BLaER1 treated with 17β-estradiol and CSF1 and Interleukin-3, amounts not matched to agents 10 nM and 100 nM (cell line): ENCODE data around the gene NPM3.

ENCODE experiments used
- H3K27ac ChIP-seq, 11 experiments: shearing (Covaris generic); formaldehyde crosslinking; 2 replicates each; pipeline ENCODE4 v1.8.1; 2022
- H3K27me3 ChIP-seq, 11 experiments: shearing (Covaris generic); formaldehyde crosslinking; 2 replicates each; pipeline ENCODE4 v1.8.1; 2022
- H3K36me3 ChIP-seq, 11 experiments: shearing (Covaris generic); formaldehyde crosslinking; 2 replicates each; pipeline ENCODE4 v1.8.1; 2022
- H3K4me1 ChIP-seq, 10 experiments: shearing (Covaris generic); formaldehyde crosslinking; 2 replicates each; pipeline ENCODE4 v1.8.1; 2022
- H3K4me2 ChIP-seq, 11 experiments: shearing (Covaris generic); formaldehyde crosslinking; 2 replicates each; pipeline ENCODE4 v1.8.1; 2022
- H3K4me3 ChIP-seq, 10 experiments: shearing (Covaris generic); formaldehyde crosslinking; 2 replicates each; pipeline ENCODE4 v1.8.1; 2022
- H3K9ac ChIP-seq, 11 experiments: shearing (Covaris generic); formaldehyde crosslinking; 2 replicates each; pipeline ENCODE4 v1.8.1; 2022
- H3K9me3 ChIP-seq, 11 experiments: shearing (Covaris generic); formaldehyde crosslinking; replicated peaks in 1 of 11; 2 replicates each; pipeline ENCODE4 v1.8.1; 2022
- H4K20me1 ChIP-seq, 11 experiments: shearing (Covaris generic); formaldehyde crosslinking; 2 replicates each; pipeline ENCODE4 v1.8.1; 2022
- Cebpa-rat ChIP-seq, 11 experiments: shearing (Covaris generic); IDR thresholded peaks; 2 replicates each; pipeline ENCODE4 v1.8.1; 2022

Gene NPM3

DNA sequence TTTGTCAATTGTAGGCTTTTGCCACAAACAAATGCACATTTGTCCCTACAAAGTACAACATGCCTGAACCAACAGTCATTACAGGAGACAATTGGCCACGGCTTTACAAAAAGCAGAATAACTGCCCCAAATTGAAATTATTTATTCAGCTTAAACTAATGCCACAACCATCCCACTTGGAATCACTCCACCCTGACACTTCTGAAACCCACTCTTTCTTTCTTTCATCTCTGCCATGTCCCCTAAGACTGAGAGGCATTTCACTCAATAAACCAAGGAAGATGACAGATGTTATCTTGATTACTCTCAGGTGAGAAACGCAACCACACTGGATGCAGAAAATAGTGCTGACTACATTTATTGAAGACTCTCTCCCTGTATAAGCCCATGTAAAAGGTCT is 2.6 kb upstream of the NPM3 start:
- Histone ChIP-seq H3K36me3 (peaks cover 58 to 71% (median 68%) of the 10 kb centered on the region in 11 experiments), H3K9me3 (no peaks in the 10 kb centered on the region), H3K4me1 (peaks cover 23 to 29% (median 27%) of the 10 kb centered on the region in 10 experiments), H4K20me1 (peaks cover 3 to 59% (median 11%) of the 10 kb centered on the region in 11 experiments; a peak in 21 of 22 replicates), H3K4me3 (no peak overlapping the region), H3K4me2 (no peak overlapping the region), H3K27me3 (peaks cover 0 to 1% (median 0%) of the 10 kb centered on the region in 11 experiments; a peak in 2 of 22 replicates), H3K27ac (no peak overlapping the region), H3K9ac (no peak overlapping the region)
- no peak for TF ChIP-seq Cebpa-rat (IDR thresholded peaks at IDR 0.05)

DNA sequence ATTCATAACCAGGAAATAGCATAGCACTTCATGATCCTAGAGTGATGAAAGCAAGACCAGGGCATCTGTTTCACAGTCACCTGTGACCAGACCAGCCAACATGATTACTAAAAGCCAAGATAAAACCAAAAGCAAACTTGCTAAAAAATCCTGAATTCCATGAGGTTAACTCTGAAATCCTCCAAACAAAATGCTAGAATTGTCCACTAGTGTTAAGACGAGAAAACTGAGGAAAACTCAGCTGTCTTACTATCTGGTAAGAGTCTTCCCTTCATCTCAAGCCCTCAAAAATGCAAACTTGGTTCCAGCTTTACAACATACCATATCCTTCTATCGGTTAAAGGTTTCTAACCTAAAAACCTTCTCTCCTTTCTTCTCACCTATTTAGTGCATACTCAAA is 1.3 kb upstream of the NPM3 start:
- Histone ChIP-seq H3K9ac (no peak overlapping the region), H3K36me3 (peaks cover 46 to 63% (median 55%) of the 10 kb centered on the region in 11 experiments), H3K4me2 (no peak overlapping the region), H4K20me1 (peaks cover 15 to 56% (median 22%) of the 10 kb centered on the region in 11 experiments; a peak in 21 of 22 replicates), H3K27me3 (peaks cover 8 to 14% (median 11%) of the 10 kb centered on the region in 11 experiments), H3K4me3 (no peak overlapping the region), H3K9me3 (no peaks in the 10 kb centered on the region), H3K27ac (no peak overlapping the region), H3K4me1 (peaks cover 35 to 42% (median 39%) of the 10 kb centered on the region in 10 experiments)
- TF ChIP-seq Cebpa-rat (IDR thresholded peaks at IDR 0.05): no peak

DNA sequence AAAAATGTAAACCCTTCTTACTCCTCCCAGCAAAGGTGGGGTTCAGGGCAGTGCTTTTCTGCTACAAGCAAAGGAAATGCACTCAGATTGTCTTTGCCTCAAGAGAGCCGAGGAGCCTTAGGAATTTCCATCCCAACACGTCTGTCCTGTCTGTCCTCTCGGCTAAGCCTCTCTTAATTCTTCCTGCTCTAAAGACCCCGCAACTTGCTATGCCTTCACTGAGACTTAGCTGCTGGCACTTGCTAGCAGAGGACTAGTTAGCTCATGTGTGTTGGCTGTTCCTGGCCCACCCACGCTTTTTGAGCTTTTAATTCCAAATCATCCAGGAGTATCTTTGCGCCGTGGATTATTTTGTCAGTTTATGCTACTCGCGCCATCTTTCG is 481 bp upstream of the NPM3 start:
- Histone ChIP-seq H3K4me2 (peak overlapping the region; percentile 89 to 99 (median 97)), H3K27me3 (peaks cover 17 to 22% (median 19%) of the 10 kb centered on the region in 11 experiments), H3K27ac (peak overlapping the region; percentile 60 to 87 (median 78); a peak in 21 of 22 replicates), H3K4me1 (peaks cover 43 to 50% (median 47%) of the 10 kb centered on the region in 10 experiments), H3K9me3 (no peaks in the 10 kb centered on the region), H3K9ac (peak overlapping the region; percentile 75 to 93 (median 88)), H3K36me3 (peaks cover 37 to 55% (median 47%) of the 10 kb centered on the region in 11 experiments), H4K20me1 (peaks cover 20 to 48% (median 27%) of the 10 kb centered on the region in 11 experiments; a peak in 21 of 22 replicates), H3K4me3 (peak overlapping the region; percentile 78 to 92 (median 86))
- TF ChIP-seq Cebpa-rat (IDR thresholded peaks at IDR 0.05): no peak

DNA sequence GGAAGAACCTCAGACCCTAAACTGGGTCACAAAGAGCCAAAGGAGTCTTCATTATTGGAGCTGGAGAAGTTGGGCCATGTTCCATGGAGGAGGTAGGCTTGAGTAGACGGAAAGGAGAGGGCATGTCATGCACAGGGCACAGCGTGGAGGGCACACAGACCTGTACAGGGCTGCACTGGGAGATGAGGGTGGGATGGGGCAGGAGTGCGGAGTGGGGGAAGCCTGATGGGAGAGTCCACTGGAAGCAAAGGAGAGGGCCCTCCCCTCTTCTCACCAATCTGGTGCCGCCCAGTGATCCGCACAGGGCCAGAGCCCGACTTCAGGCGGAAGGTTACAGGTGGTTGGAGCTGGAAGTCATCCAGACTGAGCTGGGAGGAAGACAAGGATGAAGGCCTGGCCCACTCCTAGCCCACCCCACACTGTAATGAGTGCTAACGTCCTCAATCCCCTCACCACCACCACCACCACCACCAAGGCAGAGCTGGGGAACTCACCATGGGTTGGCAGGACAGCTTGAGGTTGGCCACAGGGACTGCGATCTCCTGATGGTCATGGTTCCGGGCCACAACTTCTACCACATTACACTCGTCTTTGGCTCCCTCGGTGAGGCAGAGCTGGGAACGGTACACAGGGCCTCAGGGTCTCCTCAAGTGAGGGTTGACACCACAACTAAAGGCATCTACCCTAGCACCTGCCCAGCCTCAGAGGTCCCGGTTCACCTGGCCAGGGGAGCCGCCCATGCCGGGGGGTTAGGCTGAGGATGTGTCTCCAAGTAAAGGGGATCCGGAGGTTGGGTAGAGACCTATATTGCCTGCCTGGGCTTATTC is 1.0 kb downstream of the NPM3 start:
- H4K20me1 ChIP-seq: peaks cover 24 to 50% (median 39%) of the 10 kb centered on the region in 11 experiments; a peak in 20 of 22 replicates
- H3K9ac ChIP-seq: peak overlapping the region; percentile 75 to 93 (median 88)
- peak overlapping the region; percentile 89 to 99 (median 97) for H3K4me2 ChIP-seq
- peaks cover 32 to 37% (median 35%) of the 10 kb centered on the region in 11 experiments for H3K27me3 ChIP-seq
- peak overlapping the region in 10 of 11 experiments; percentile 65 to 87 (median 80); a peak in 20 of 22 replicates for H3K27ac ChIP-seq
- peaks cover 46 to 54% (median 51%) of the 10 kb centered on the region in 10 experiments for H3K4me1 ChIP-seq
- peak overlapping the region; percentile 78 to 92 (median 86) for H3K4me3 ChIP-seq
- no peaks in the 10 kb centered on the region; a peak in 1 of 22 replicates for H3K9me3 ChIP-seq
- no peak for TF ChIP-seq Cebpa-rat (IDR thresholded peaks at IDR 0.05)
- peaks cover 23 to 46% (median 35%) of the 10 kb centered on the region in 11 experiments for H3K36me3 ChIP-seq

DNA sequence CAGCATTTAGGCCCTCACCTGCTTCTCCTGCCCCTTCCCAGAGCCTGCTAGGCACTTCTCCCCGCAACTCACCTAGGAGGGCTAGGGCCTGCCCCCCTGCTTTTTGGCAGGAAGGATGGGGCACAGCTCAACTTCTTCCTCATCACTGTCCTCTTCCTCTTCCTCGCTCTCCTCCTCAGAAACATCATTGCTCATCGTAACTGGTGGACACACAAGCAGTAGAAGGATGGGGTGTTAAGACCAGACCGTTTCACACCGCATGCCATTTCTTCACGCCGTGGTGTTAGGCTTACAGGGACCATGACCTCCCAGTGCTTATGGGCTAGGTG is 1.6 kb downstream of the NPM3 start:
- Histone ChIP-seq H3K4me3 (peak overlapping the region in 8 of 10 experiments; percentile 78 to 92 (median 88); a peak in 10 of 20 replicates), H3K4me1 (peaks cover 46 to 54% (median 51%) of the 10 kb centered on the region in 10 experiments), H3K36me3 (peaks cover 17 to 43% (median 29%) of the 10 kb centered on the region in 11 experiments), H3K9ac (peak overlapping the region in 10 of 11 experiments; percentile 75 to 93 (median 88); a peak in 11 of 22 replicates), H4K20me1 (peaks cover 19 to 56% (median 45%) of the 10 kb centered on the region in 11 experiments; a peak in 20 of 22 replicates), H3K27me3 (peaks cover 38 to 43% (median 40%) of the 10 kb centered on the region in 11 experiments), H3K27ac (no peak overlapping the region), H3K9me3 (no peaks in the 10 kb centered on the region; a peak in 1 of 22 replicates), H3K4me2 (peak overlapping the region; percentile 89 to 99 (median 97))
- TF ChIP-seq Cebpa-rat (IDR thresholded peaks at IDR 0.05): no peak

DNA sequence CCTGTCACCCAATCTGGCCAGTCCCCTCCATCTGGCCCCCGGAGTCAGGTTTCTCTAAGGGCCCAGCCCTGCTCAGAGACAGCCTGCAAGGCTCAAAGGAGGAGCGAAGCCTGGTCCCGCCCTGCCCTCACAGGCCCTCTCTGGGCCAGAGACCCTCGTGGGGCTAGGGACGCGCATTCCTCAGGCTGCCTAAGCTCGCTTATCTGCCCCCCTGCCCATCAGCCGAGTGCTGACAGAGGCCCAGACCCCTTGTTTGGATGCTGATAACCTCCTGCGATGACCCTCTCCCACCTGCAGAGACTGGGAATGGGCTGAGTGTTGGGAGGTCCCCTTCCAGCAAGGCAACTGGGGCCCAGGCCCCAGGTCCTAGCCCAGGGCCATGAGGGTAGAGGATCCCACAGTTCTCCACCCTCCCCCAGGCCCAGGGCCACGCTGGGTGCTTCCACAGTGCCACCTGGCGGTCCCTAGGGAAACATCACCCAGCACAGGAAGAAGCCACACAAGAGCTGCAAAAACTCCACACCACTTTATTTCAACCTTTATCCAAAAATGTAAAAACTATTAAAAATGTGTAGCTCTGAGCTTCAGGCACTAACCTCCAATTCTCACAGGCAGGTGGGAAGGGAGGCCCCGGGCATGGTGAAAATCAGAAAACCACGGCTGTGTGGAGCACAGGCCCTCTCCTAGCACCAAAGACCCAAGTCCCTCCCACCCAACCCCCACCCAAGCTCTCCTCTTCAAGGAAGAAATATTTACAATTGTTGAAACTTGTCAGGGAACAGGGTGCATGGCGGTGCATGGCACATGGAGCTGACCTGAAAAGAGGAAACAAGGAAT is 2.2 kb downstream of the NPM3 start:
- Histone ChIP-seq H3K9ac (peak overlapping the region in 1 of 11 experiments; percentile 90; a peak in 1 of 22 replicates), H3K9me3 (no peaks in the 10 kb centered on the region; a peak in 1 of 22 replicates), H3K4me2 (peak overlapping the region; percentile 89 to 99 (median 97); a peak in 21 of 22 replicates), H3K36me3 (peaks cover 11 to 37% (median 23%) of the 10 kb centered on the region in 11 experiments), H3K4me1 (peaks cover 46 to 54% (median 51%) of the 10 kb centered on the region in 10 experiments), H3K27me3 (peaks cover 43 to 48% (median 46%) of the 10 kb centered on the region in 11 experiments), H3K27ac (no peak overlapping the region), H4K20me1 (peaks cover 14 to 60% (median 48%) of the 10 kb centered on the region in 11 experiments; a peak in 20 of 22 replicates), H3K4me3 (0 out of 20 replicates have a peak overlapping the region, but pooled peaks of 2 of the 10 experiments have one; percentile 90 to 92)
- no peak for TF ChIP-seq Cebpa-rat (IDR thresholded peaks at IDR 0.05)

DNA sequence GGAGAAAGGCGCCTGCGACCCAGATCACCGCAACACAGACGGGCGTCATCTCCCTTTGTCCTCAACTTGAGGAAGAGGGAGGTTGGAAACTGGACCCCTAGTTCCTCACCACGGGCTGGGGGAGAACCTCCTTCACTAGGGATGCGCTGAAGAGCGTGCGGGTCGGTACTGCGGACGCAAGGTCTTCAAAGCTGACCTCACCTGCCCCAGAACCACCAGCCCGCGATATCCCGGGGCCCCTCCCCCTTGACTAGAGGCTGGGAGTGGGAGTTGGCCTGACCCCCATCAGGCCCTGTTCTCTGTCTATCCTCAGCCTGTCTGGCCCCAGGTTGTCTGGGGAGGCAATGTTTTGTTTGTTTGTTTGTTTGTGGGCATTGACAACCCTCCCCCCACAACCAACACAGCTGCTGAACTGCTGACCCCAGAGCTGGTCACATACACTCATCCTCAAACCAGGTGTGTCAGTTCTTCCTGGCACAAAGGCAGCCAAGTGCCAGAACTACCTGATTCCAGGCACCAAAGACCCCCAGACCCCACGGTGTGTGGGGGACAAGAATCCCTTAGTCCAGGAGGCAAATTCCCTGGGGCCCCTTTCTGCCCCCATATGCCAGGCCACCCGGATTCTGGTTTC is 2.9 kb downstream of the NPM3 start:
- H3K4me3 ChIP-seq: peak overlapping the region in 7 of 10 experiments; percentile 44 to 65 (median 53); a peak in 12 of 20 replicates
- no peak overlapping the region for H3K27ac ChIP-seq
- H3K4me1 ChIP-seq: peaks cover 46 to 54% (median 51%) of the 10 kb centered on the region in 10 experiments

More for the DNA sequence above, 2.9 kb downstream of the NPM3 start:
- Histone ChIP-seq H3K27me3 (peaks cover 49 to 55% (median 52%) of the 10 kb centered on the region in 11 experiments), H3K9me3 (no peaks in the 10 kb centered on the region; a peak in 1 of 22 replicates), H3K4me2 (peak overlapping the region; percentile 77 to 97 (median 90)), H3K9ac (peak overlapping the region in 6 of 11 experiments; percentile 6 to 58 (median 22); a peak in 3 of 22 replicates), H3K36me3 (peaks cover 5 to 30% (median 16%) of the 10 kb centered on the region in 11 experiments; a peak in 17 of 22 replicates), H4K20me1 (peaks cover 8 to 62% (median 50%) of the 10 kb centered on the region in 11 experiments; a peak in 20 of 22 replicates)
- TF ChIP-seq Cebpa-rat (IDR thresholded peaks at IDR 0.05): no peak
